Measurements from ENCODE around the gene P2RX1. TPM values are rescaled to one million over a fixed set of nuclear protein-coding genes. Genes with fewer than 3 reads are reported as not detected.

Gene P2RX1
- total RNA-seq, 6 experiments from 2014 or later, result 0.50 to 0.78 (median 0.58) TPM; not detected in 1

- ATAC-seq, result no peak
- Histone ChIP-seq H3K9me3 (no peaks in the 10 kb centered on the region), H3K27me3 (no peaks in the 10 kb centered on the region), H3K27ac (no peak overlapping the region), H3K4me3 (no peak overlapping the region), H3K4me1 (no peaks in the 10 kb centered on the region), H3K36me3 (no peaks in the 10 kb centered on the region)
- TF ChIP-seq POLR2A (IDR thresholded peaks at IDR 0.05) (no peak), CTCF (IDR thresholded peaks at IDR 0.05) (no peak)
- WGBS (ENCODE audit: insufficient coverage, low coverage, low lambda C conversion rate, missing lambda C conversion rate), result no CpG with 5 or more reads among the region's 14 CpGs
- intact Hi-C loops (cut with DNase I), result no loop called here
- no peak for DNase-seq
Observed at GRCh38 chr17:3953542-3953941, 37.3 kb upstream of the P2RX1 start.

GRCh38 chr17:3952186-3952585 lies 35.9 kb upstream of the P2RX1 start:
- TF ChIP-seq CTCF (IDR thresholded peaks at IDR 0.05), result no peak
- no peak for TF ChIP-seq POLR2A (IDR thresholded peaks at IDR 0.05)
- Histone ChIP-seq H3K27ac (no peak overlapping the region), H3K36me3 (no peaks in the 10 kb centered on the region), H3K9me3 (no peaks in the 10 kb centered on the region), H3K27me3 (no peaks in the 10 kb centered on the region), H3K4me1 (no peaks in the 10 kb centered on the region), H3K4me3 (no peak overlapping the region)
- no peak for DNase-seq
- intact Hi-C loops (cut with DNase I), result no loop called here
- 97% methylated on average over 11 of the region's 14 CpGs for WGBS (ENCODE audit: insufficient coverage, low coverage, low lambda C conversion rate, missing lambda C conversion rate)
- ATAC-seq, result no peak

GRCh38 chr17:3951420-3951819 lies 35.2 kb upstream of the P2RX1 start:
- TF ChIP-seq POLR2A (IDR thresholded peaks at IDR 0.05) (no peak), CTCF (IDR thresholded peaks at IDR 0.05) (no peak)
- DNase-seq, result no peak
- Histone ChIP-seq H3K9me3 (no peaks in the 10 kb centered on the region), H3K27me3 (no peaks in the 10 kb centered on the region), H3K4me1 (no peaks in the 10 kb centered on the region), H3K36me3 (no peaks in the 10 kb centered on the region), H3K4me3 (no peak overlapping the region), H3K27ac (no peak overlapping the region)
- ATAC-seq, result no peak
- WGBS (ENCODE audit: insufficient coverage, low coverage, low lambda C conversion rate, missing lambda C conversion rate), result no CpG with 5 or more reads among the region's 16 CpGs
- intact Hi-C loops (cut with DNase I), result no loop called here

GRCh38 chr17:3951003-3951402 lies 34.7 kb upstream of the P2RX1 start:
- intact Hi-C loops (cut with DNase I), result no loop called here
- no peak overlapping the region for H3K4me3 ChIP-seq
- no peaks in the 10 kb centered on the region for H3K9me3 ChIP-seq
- no peak for DNase-seq
- TF ChIP-seq CTCF (IDR thresholded peaks at IDR 0.05) (no peak), POLR2A (IDR thresholded peaks at IDR 0.05) (no peak)
- H3K4me1 ChIP-seq, result no peaks in the 10 kb centered on the region
- H3K36me3 ChIP-seq, result no peaks in the 10 kb centered on the region
- no peak for ATAC-seq
- H3K27me3 ChIP-seq, result no peaks in the 10 kb centered on the region
- no peak overlapping the region for H3K27ac ChIP-seq
- WGBS (ENCODE audit: insufficient coverage, low coverage, low lambda C conversion rate, missing lambda C conversion rate), result 91% methylated on average over 12 of the region's 17 CpGs

- ATAC-seq, result no peak
- H3K27ac ChIP-seq, result no peak overlapping the region
- no peak for TF ChIP-seq POLR2A (IDR thresholded peaks at IDR 0.05)
- DNase-seq, result no peak
- H3K27me3 ChIP-seq, result no peaks in the 10 kb centered on the region
- H3K4me3 ChIP-seq, result no peak overlapping the region
- no peaks in the 10 kb centered on the region for H3K36me3 ChIP-seq
- no peaks in the 10 kb centered on the region for H3K4me1 ChIP-seq
- WGBS (ENCODE audit: insufficient coverage, low coverage, low lambda C conversion rate, missing lambda C conversion rate), result 93% methylated on average over 5 of the region's 12 CpGs
- intact Hi-C loops (cut with DNase I), result no loop called here
- H3K9me3 ChIP-seq, result no peaks in the 10 kb centered on the region
Observed at GRCh38 chr17:3950584-3950983, 34.3 kb upstream of the P2RX1 start.
